Motor neuron (in vitro differentiated cells): ENCODE results near the gene ARG2. TPM values are rescaled to one million over a fixed set of nuclear protein-coding genes. Genes with fewer than 3 reads are reported as not detected.
"Not testable (repeated sequence)": the region's sequence is repeated elsewhere in the genome, so short reads cannot be mapped to it uniquely, and the experiment has no call there.

Source experiments
- ATAC-seq, 8 experiments: fragments of 200-7000 bp; cut with Tn5 transposase; replicated peaks in 6 of 8; 2 replicates each; pipeline ENCODE4 v1.8.0; 2021; ENCODE audit warnings: mild to moderate bottlenecking in 8 of 8, moderate library complexity in 8 of 8
- H3K27ac ChIP-seq, 2 donors: fragments of 250-450 bp; sonication (Bioruptor Pico); 2 replicates each; pipeline ENCODE4 v1.9.0; 2021; ENCODE audit warnings: antibody characterized with exemption in 2 of 2, mild to moderate bottlenecking in 2 of 2, moderate library complexity in 1 of 2
- H3K4me1 ChIP-seq, 2 donors: fragments of 250-450 bp; sonication (Bioruptor Pico); replicated peaks in 1 of 2; 2 replicates each; pipeline ENCODE4 v1.6.1; 2021; ENCODE audit warnings: antibody characterized with exemption in 2 of 2, mild to moderate bottlenecking in 2 of 2, moderate library complexity in 1 of 2
- H3K4me3 ChIP-seq, 5 donors: fragments of 250-450 bp; sonication (Bioruptor Pico); 2 replicates each; pipeline ENCODE4 v1.9.0; 2021; ENCODE audit warnings: antibody characterized with exemption in 5 of 5, mild to moderate bottlenecking in 5 of 5, moderate library complexity in 4 of 5
- WGBS, 10 experiments: fragments of 450-650 bp; shearing (Covaris generic); methylation state at CpG; one replicate each; pipeline ENCODE4 v1.0.0; 2022; 5-methylcytosine and 5-hydroxymethylcytosine counted together
- in situ Hi-C, 9 experiments: fragments of 400-800 bp; cut with MboI; loops; one replicate each; pipeline ENCODE4 v1.15.0; 2021; ENCODE audit warnings: low sequenced_read_pairs in 9 of 9, low pct_unique_long_range_greater_than_20kb in 2 of 9; ENCODE audit not compliant: unreplicated experiment in 9 of 9
- total RNA-seq, 8 experiments: library from RNA; unstranded; fragments of 300-600 nt; gene quantifications; 2 replicates each; pipeline versions ENCODE4 v1.2.3 to v1.2.4, GENCODE V29; 2022

The ARG2 gene
- total RNA-seq, 8 experiments from 2014 or later = 1.4 to 46.3 (median 17.4) TPM

DNA sequence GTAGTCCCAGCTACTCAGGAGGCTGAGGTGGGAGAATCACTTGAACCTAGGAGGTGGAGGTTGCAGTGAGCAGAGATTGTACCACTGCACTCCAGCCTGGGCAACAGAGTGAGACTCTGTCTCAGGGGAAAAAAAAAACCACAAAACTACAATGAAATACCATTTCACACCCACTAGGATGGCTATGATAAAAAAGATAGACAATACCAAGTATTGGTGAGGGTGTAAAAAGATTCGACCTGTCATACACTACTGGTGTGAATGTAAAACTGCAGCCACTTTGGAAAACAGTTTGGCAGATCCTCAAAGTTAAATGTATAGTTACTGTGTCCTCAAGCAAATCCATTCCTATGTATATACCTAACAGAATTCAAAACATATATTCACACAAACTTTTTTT, 6.4 kb downstream of the ARG2 start:
- ATAC-seq, H3K27ac ChIP-seq, H3K4me1 ChIP-seq, H3K4me3 ChIP-seq: not testable (repeated sequence)
- WGBS, 10 experiments = 71 to 100% (median 100%) methylated on average over 1 of the region's 1 CpG; no CpG with 5 or more reads in 5 of the 10 experiments
- in situ Hi-C loops = loop anchor here in 1 of 9 experiments (10.0 kb wide), 1 partner anchor 49 kb away; the partner anchor contains the start of gene VTI1B

GRCh38 chr14:67627519-67627918, 7.8 kb downstream of the ARG2 start:
- no peak for ATAC-seq
- no peak overlapping the region for H3K4me3 ChIP-seq
- H3K27ac ChIP-seq = no peak overlapping the region
- in situ Hi-C loops = loop anchor here in 1 of 9 experiments (10.0 kb wide), 1 partner anchor 47 kb away; the partner anchor contains the start of gene VTI1B
- no peaks in the 10 kb centered on the region for H3K4me1 ChIP-seq

DNA sequence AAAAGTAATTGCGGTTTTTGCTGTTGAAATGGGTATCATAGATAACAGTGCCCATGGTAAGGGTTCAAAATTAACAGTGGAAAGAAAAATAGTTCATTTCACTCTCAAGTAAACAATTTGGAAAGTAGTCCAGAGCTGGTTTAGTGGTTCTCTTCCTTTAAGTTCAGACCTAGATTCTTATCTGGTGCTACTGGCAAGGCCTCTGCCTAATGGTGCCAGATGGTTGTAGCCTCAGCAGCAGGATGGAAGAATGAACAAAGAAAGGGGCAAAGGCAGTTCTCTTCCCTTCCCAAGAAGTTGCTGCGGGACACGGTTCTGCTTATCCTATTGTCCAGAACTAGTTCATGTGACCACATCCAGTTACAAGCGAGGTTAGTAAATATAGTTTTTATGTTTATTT, 10.5 kb downstream of the ARG2 start:
- no peak for ATAC-seq
- in situ Hi-C loops = no loop called here
- H3K27ac ChIP-seq = no peak overlapping the region
- no peaks in the 10 kb centered on the region for H3K4me1 ChIP-seq
- H3K4me3 ChIP-seq = no peak overlapping the region
- 80 to 100% (median 91%) methylated on average over 1 to 4 of the region's 4 CpGs; no CpG with 5 or more reads in 4 of the 10 experiments for WGBS, 10 experiments

DNA sequence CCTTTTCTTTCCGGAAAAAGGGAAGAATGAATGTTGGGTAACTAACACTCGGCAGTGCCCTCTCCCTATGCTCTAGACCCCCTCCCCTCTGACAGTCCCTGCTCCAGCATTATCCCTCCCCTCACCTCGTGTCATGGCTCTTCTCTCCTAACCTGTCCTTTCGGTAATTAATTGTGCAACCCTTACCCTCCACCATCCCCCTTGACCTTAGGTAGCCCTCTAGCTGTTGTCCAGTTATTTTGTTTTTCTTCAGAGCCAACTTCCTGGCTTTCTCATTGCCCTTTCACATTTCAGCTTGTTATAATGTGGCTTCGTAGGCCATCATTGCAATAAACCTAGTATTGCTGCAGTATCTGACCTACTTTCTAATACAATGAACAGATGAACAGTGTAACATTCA, 11.2 kb downstream of the ARG2 start:
- Histone ChIP-seq H3K4me1 (peaks cover 1 to 2% of the 10 kb centered on the region in 2 donors), H3K4me3 (no peak overlapping the region), H3K27ac (no peak overlapping the region)
- no peak for ATAC-seq
- 44 to 100% (median 85%) methylated on average over 1 to 4 of the region's 5 CpGs; no CpG with 5 or more reads in 1 of the 10 experiments for WGBS, 10 experiments
- in situ Hi-C loops = no loop called here

GRCh38 chr14:67633451-67634147, 13.9 kb downstream of the ARG2 start:
- Histone ChIP-seq H3K4me3 (no peak overlapping the region), H3K4me1 (peaks cover 9 to 12% of the 10 kb centered on the region in 2 donors), H3K27ac (no peak overlapping the region)
- ATAC-seq = peak in 3 of 8 experiments; percentile 44 to 87 (median 77)
- in situ Hi-C loops = no loop called here
- WGBS, 10 experiments = 66 to 100% (median 94%) methylated on average over 1 to 5 of the region's 5 CpGs; no CpG with 5 or more reads in 2 of the 10 experiments

DNA sequence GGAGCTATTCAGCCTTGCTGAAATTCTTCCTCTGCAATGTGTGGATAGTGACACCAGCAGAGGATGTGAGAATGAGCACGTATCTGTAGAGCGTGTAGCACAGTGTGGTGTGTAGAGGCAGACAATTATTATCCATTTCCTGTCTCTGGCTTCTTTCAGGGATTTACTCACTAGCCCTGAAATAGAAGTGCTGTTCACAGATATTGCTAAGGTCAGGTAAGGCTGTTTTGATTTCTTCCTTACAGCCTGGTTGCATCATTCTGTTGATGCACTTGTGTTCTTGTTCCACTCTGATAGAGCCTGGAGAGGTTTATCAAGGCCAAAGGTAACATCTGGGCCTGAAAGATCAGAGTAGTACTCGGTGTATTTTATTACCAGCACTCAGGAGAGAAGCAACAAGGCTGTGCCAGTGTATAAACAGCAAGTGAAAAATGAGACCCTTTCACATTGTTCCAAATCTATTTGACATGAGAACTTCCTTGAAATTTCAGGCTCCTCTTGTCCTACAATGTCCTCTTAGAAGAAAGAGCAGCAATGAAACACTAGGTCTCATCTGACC, 16.7 kb downstream of the ARG2 start:
- ATAC-seq = peak in 5 of 8 experiments; percentile 84 to 97 (median 96)
- in situ Hi-C loops = no loop called here
- H3K4me1 ChIP-seq = peaks cover 9 to 12% of the 10 kb centered on the region in 2 donors
- no peak overlapping the region for H3K4me3 ChIP-seq
- WGBS, 10 experiments = 36 to 100% (median 82%) methylated on average over 1 to 3 of the region's 3 CpGs; no CpG with 5 or more reads in 1 of the 10 experiments
- H3K27ac ChIP-seq = peak overlapping the region in 1 of 2 donors; percentile 46

DNA sequence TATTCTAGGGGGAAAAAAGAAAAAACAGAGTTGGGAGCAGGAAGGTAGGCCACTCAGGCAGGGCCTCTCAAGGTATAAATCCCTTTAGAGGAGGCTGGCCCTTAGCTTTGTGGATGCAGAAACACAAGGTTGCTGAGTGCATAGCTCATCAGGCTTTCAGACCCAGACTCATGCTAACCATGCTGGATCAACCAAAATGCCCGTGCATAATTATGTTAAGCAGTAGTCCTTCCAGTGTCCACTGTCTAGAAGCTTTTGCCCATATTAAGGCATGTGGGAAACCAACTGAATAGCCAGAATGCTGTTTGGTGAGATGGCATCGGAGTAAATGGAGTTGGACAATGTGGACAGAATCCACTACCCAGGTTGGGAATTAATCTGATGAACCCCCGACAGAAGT, 18.9 kb downstream of the ARG2 start:
- Histone ChIP-seq H3K27ac (no peak overlapping the region), H3K4me1 (peaks cover 9 to 12% of the 10 kb centered on the region in 2 donors), H3K4me3 (no peak overlapping the region)
- peak in 3 of 8 experiments; percentile 52 to 70 (median 62) for ATAC-seq
- in situ Hi-C loops = no loop called here
- 92 to 100% (median 100%) methylated on average over 1 to 3 of the region's 3 CpGs; no CpG with 5 or more reads in 4 of the 10 experiments for WGBS, 10 experiments

DNA sequence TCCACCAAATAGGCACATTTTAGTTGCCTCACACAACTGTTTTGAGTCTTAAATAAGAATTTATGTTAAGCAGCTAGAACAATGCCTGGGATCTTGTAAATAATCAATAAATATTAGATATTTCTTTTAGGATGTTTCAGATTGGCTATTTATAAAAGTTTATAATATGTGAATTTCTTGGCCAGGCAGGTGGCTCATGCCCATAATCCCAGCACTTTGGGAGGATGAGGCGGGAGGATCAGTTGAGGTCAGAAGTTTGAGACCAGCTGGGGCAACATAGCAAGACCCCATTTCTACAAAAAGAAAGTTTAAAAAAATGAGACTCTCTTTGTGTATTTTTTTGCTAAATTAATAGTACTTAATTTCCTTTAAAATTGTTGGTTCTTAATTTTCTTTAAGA, 21.8 kb downstream of the ARG2 start:
- Histone ChIP-seq H3K4me3 (no peak overlapping the region), H3K4me1 (peaks cover 2 to 6% of the 10 kb centered on the region in 2 donors), H3K27ac (no peak overlapping the region)
- WGBS, 10 experiments = 80 to 100% (median 100%) methylated on average over 1 of the region's 1 CpG; no CpG with 5 or more reads in 5 of the 10 experiments
- in situ Hi-C loops = no loop called here
- ATAC-seq = no peak

- no peak for ATAC-seq
- in situ Hi-C loops = no loop called here
Measured at GRCh38 chr14:67641902-67642749, 22.4 kb downstream of the ARG2 start.

DNA sequence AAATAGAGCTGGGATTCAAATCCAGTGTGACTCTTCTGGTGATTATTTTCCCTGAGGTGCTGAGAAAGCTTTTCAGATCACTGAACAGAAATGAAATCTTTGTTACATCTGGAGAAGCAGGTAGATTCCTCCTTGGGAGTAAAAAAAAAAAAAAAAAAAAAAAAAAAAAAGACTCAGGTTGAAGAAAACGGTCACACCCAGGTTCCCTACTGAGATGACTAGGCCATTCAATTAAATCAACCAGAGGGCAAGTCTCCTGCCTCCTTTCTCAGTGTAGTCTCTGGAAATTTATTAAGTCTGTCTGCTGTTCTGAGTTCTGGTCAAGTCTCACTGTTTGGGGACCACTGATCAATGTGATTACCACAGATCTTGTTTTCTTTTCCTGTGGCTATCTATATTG, 24.0 kb downstream of the ARG2 start:
- Histone ChIP-seq H3K27ac (no peak overlapping the region), H3K4me1 (no peaks in the 10 kb centered on the region), H3K4me3 (no peak overlapping the region)
- in situ Hi-C loops = no loop called here
- peak in 1 of 8 experiments; percentile 32 for ATAC-seq
- 57 to 94% (median 63%) methylated on average over 1 of the region's 1 CpG; no CpG with 5 or more reads in 5 of the 10 experiments for WGBS, 10 experiments

More at GRCh38 chr14:67641902-67642749, 22.4 kb downstream of the ARG2 start:
- Histone ChIP-seq H3K4me1 (no peaks in the 10 kb centered on the region), H3K27ac (no peak overlapping the region), H3K4me3 (no peak overlapping the region)
- 89 to 100% (median 96%) methylated on average over 2 to 5 of the region's 5 CpGs for WGBS, 10 experiments

DNA sequence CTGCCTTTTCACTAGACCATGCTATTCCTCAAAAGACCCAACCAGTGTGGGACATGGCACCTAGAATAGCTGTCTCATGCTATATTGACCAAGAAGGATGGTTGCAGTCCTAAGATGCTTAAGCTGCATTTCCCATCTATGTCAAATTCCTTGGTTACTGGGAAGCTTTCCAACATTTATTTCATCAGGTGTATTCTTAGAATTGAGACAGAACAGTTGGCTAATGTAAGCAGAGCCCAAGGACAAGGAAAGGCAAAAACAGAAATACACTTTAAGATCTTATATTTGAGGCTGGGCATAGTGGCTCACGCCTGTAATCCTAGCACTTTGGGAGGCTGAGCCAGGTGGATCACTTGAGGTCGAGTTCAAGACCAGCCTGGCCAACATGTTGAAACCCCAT, 24.7 kb downstream of the ARG2 start:
- in situ Hi-C loops = no loop called here

DNA sequence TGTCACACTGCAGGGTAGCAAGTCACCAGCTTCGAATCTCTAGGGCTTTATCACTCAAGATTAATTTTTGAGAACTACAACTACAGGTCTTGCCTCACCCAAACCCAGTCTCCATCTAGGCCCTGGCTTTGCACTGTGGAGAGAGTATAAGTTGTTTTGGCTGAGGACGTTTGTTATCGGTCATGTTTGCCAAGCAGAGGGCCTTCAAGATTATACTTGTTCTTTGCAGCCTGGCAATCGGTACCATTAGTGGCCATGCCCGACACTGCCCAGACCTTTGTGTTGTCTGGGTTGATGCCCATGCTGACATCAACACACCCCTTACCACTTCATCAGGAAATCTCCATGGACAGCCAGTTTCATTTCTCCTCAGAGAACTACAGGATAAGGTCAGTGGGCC, 25.7 kb downstream of the ARG2 start:
- Histone ChIP-seq H3K4me3 (no peak overlapping the region), H3K27ac (no peak overlapping the region), H3K4me1 (no peaks in the 10 kb centered on the region)
- 83 to 100% (median 91%) methylated on average over 1 to 5 of the region's 5 CpGs; no CpG with 5 or more reads in 4 of the 10 experiments for WGBS, 10 experiments
- ATAC-seq = no peak
- in situ Hi-C loops = no loop called here

More for the DNA sequence above, 24.7 kb downstream of the ARG2 start:
- no peaks in the 10 kb centered on the region for H3K4me1 ChIP-seq
- no peak overlapping the region for H3K27ac ChIP-seq
- no peak for ATAC-seq
- 79 to 100% (median 95%) methylated on average over 1 to 2 of the region's 2 CpGs; no CpG with 5 or more reads in 4 of the 10 experiments for WGBS, 10 experiments
- no peak overlapping the region for H3K4me3 ChIP-seq

DNA sequence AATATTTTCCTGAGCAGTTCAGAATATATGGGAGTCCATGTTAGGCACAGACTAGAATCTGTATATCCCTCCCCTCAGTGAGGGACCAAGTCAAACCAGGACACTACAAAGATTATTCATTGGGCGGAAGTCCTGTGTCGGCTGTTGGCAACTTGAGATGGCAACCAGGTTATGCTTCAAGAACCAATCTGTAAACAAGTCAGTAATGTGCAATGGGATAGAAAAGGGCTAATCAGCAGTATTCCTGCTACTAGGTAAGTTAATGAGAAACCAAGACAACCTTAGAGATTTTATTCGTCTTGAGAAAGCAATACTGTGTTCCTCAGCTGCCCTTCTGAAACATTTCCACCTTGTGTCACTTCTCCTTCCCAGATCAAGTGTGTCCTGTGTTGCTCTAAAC, 26.4 kb downstream of the ARG2 start:
- no peaks in the 10 kb centered on the region for H3K4me1 ChIP-seq
- H3K27ac ChIP-seq = no peak overlapping the region
- ATAC-seq = no peak
- no peak overlapping the region for H3K4me3 ChIP-seq
- 80 to 100% (median 90%) methylated on average over 1 to 3 of the region's 3 CpGs; no CpG with 5 or more reads in 4 of the 10 experiments for WGBS, 10 experiments
- in situ Hi-C loops = no loop called here
